Psoas muscle (tissue), 8 donors: ENCODE data around the gene XRCC5. TPM values are rescaled to one million over a fixed set of nuclear protein-coding genes. Genes with fewer than 3 reads are reported as not detected.

Source experiments
- ATAC-seq, 4 donors: fragments of 200-7000 bp; cut with Tn5 transposase; one replicate each; pipeline ENCODE4 v1.9.1; 2020; ENCODE audit warnings: moderate library complexity in 3 of 4, mild to moderate bottlenecking in 2 of 4
- DNase-seq, 2 donors: peaks; one replicate each; pipeline ENCODE4 v3.0.0-alpha.2; 2020
- H3K27ac ChIP-seq: fragments of 200-600 bp; one replicate; pipeline ENCODE4 v1.8.0; 2022
- H3K27me3 ChIP-seq, 3 donors: fragments of 200-600 bp in 1 of 3; one replicate each; pipeline versions ENCODE4 v1.6.1 to v1.8.0; 2013 to 2022; ENCODE audit warnings: low read length in 2 of 3, mild to moderate bottlenecking in 2 of 3, moderate library complexity in 1 of 3; ENCODE audit not compliant: insufficient read depth in 3 of 3
- H3K36me3 ChIP-seq, 2 donors: fragments of 200-600 bp in 1 of 2; one replicate each; pipeline versions ENCODE4 v1.6.1 to v1.8.0; 2013 to 2022; ENCODE audit warnings: low read depth in 1 of 2, mild to moderate bottlenecking in 1 of 2, moderate library complexity in 1 of 2; ENCODE audit not compliant: insufficient read depth in 1 of 2
- H3K4me1 ChIP-seq: fragments of 200-600 bp; one replicate; pipeline ENCODE4 v1.8.0; 2022
- H3K4me3 ChIP-seq: fragments of 200-600 bp; one replicate; pipeline ENCODE4 v1.8.0; 2022; ENCODE audit warnings: mild to moderate bottlenecking
- H3K9me3 ChIP-seq: fragments of 200-600 bp; one replicate; pipeline ENCODE4 v1.8.0; 2022
- WGBS, 3 donors: extraction: QIAGEN DNeasy Blood & Tissue Kit; methylation state at CpG; one replicate each; pipeline versions ENCODE4 v1.1.6 to v1.1.7; 2013; 5-methylcytosine and 5-hydroxymethylcytosine counted together
- intact Hi-C, 2 donors: fragments of 100-400 bp; cut with DNase I; formaldehyde crosslinking; loops; one replicate each; pipeline versions ENCODE4 v1.11.0 to v1.14.2; 2022
- polyA plus RNA-seq, 3 donors: library from polyadenylated mRNA; stranded (reverse); fragments of 200-250 nt; gene quantifications; one replicate each; pipeline ENCODE4 v1.2.3, GENCODE V29; 2013
- total RNA-seq, 4 donors: library from RNA; stranded (reverse); fragmentation: NEBNext Ultra II Directional in 2 of 4; extraction: Animal tissue kit (Norgen Biotek cat#: 25700) in 2 of 4; gene quantifications; one replicate each; pipeline versions ENCODE4 v1.2.1 to v1.2.4, GENCODE V29; 2021 to 2023
- TF ChIP-seq, protein P1 (sequence below): fragments of 200-600 bp; IDR thresholded peaks from one replicate; pipeline ENCODE4 v1.8.0; 2022; ENCODE audit warnings: antibody characterized with exemption
- donor health status: healthy with polysubstance abuse.
- donor health status: DM: no; HTN: no; CAD: no; lungs with moderate emphysema.
- donor health status: Bipolar disorder and iron deficiency.
- donor health status: healthy.
- donor health status: DM: yes; HTN: yes; CAD: no.
- donor health status: DM: no; HTN: no; CAD: no.
- donor health status: DM: no; HTN: no; CAD: no.
- donor health status: DM: yes; HTN: yes; CAD: no.

Gene XRCC5
- total and polyA plus RNA-seq, 7 donors = 75.3 to 173 (median 140) TPM

GRCh38 chr2:216159646-216160045 is 50.5 kb downstream of the XRCC5 start:
- no peaks in the 10 kb centered on the region for H3K9me3 ChIP-seq
- peaks cover 14 to 95% of the 10 kb centered on the region in 2 donors for H3K36me3 ChIP-seq
- H3K4me3 ChIP-seq = no peak overlapping the region
- H3K27me3 ChIP-seq = no peaks in the 10 kb centered on the region
- H3K4me1 ChIP-seq = no peaks in the 10 kb centered on the region
- 80 to 90% (median 88%) methylated on average over 1 of the region's 1 CpG for WGBS, 3 donors
- H3K27ac ChIP-seq = no peak overlapping the region
- intact Hi-C loops = no loop called here
- ATAC-seq = no peak
- TF ChIP-seq, protein P1, sequence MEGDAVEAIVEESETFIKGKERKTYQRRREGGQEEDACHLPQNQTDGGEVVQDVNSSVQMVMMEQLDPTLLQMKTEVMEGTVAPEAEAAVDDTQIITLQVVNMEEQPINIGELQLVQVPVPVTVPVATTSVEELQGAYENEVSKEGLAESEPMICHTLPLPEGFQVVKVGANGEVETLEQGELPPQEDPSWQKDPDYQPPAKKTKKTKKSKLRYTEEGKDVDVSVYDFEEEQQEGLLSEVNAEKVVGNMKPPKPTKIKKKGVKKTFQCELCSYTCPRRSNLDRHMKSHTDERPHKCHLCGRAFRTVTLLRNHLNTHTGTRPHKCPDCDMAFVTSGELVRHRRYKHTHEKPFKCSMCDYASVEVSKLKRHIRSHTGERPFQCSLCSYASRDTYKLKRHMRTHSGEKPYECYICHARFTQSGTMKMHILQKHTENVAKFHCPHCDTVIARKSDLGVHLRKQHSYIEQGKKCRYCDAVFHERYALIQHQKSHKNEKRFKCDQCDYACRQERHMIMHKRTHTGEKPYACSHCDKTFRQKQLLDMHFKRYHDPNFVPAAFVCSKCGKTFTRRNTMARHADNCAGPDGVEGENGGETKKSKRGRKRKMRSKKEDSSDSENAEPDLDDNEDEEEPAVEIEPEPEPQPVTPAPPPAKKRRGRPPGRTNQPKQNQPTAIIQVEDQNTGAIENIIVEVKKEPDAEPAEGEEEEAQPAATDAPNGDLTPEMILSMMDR = no peak
- no peak for DNase-seq

DNA sequence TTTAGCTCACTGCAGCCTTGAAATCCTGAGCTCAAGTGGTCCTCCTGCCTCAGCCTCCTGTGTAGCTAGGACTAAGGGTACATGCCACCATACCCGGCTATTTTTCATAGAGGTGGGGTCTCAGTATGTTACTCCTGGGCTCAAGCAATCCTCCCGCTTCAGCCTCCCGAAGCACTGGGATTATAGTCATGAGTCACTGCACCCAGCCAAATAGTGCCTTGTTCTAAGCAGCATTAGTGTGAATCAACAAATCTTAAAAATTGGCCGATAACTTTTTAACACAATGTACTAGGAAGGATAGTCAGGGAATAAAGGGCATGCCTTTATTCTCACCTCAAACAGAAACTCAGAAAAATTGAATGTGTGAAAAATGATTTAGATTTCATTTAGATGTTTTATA is 51.6 kb downstream of the XRCC5 start:
- no peak for ATAC-seq
- peaks cover 14 to 95% of the 10 kb centered on the region in 2 donors for H3K36me3 ChIP-seq
- no peak overlapping the region for H3K27ac ChIP-seq
- intact Hi-C loops = no loop called here
- TF ChIP-seq, protein P1 = no peak
- H3K4me1 ChIP-seq = no peaks in the 10 kb centered on the region
- WGBS, 3 donors = 83 to 97% (median 94%) methylated on average over 4 of the region's 4 CpGs
- H3K27me3 ChIP-seq = no peaks in the 10 kb centered on the region
- no peak overlapping the region for H3K4me3 ChIP-seq
- no peak for DNase-seq
- H3K9me3 ChIP-seq = no peaks in the 10 kb centered on the region

DNA sequence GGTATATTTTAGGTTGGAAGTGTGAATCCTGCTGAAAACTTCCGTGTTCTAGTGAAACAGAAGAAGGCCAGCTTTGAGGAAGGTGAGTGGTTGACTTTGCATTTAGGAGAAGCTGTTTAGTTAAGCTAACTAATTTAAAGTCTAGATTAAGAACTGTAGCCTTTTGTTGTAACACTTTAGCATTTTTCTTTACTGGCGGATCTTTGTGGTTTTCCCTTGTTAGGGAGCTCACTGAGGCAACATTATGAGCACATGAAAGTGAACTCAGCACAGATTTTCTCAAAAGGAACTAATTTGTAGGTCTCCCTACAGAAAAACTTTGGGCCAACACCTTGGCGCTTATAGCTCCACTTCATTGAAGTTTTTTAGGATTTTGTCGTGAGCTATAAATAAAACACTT is 52.8 kb downstream of the XRCC5 start:
- H3K4me3 ChIP-seq = no peak overlapping the region
- H3K9me3 ChIP-seq = no peaks in the 10 kb centered on the region
- H3K27me3 ChIP-seq = no peaks in the 10 kb centered on the region
- no peaks in the 10 kb centered on the region for H3K4me1 ChIP-seq
- no peak for ATAC-seq
- peaks cover 12 to 95% of the 10 kb centered on the region in 2 donors for H3K36me3 ChIP-seq
- WGBS, 3 donors = 95 to 99% (median 96%) methylated on average over 4 of the region's 4 CpGs
- intact Hi-C loops = no loop called here
- H3K27ac ChIP-seq = no peak overlapping the region
- DNase-seq = no peak
- TF ChIP-seq, protein P1 = no peak

DNA sequence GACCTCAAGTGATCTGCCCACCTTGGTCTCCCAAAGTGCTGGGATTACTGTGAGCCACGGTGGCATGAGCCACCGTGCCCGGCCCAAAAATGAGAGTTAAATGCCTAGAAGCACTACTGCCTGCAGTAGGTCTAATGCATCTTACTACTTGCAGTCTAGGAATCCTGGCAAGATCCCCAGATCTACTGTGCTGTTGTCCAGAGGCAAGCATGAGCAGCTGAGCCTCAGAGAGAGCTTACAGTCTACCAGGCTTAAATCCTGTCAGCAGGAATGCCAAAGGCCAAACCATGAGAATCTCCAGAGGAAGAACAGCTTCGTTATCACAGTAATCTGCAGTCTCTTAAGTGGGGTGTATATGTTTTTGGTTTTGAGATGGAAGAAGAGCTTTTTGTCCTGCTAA is 54.4 kb downstream of the XRCC5 start:
- TF ChIP-seq, protein P1 = no peak
- Histone ChIP-seq H3K4me1 (no peaks in the 10 kb centered on the region), H3K27me3 (no peaks in the 10 kb centered on the region), H3K4me3 (no peak overlapping the region), H3K36me3 (peaks cover 12 to 97% of the 10 kb centered on the region in 2 donors), H3K9me3 (no peaks in the 10 kb centered on the region), H3K27ac (no peak overlapping the region)
- intact Hi-C loops = no loop called here
- no peak for DNase-seq
- WGBS, 3 donors = 53 to 81% (median 67%) methylated on average over 4 of the region's 4 CpGs
- ATAC-seq = no peak

DNA sequence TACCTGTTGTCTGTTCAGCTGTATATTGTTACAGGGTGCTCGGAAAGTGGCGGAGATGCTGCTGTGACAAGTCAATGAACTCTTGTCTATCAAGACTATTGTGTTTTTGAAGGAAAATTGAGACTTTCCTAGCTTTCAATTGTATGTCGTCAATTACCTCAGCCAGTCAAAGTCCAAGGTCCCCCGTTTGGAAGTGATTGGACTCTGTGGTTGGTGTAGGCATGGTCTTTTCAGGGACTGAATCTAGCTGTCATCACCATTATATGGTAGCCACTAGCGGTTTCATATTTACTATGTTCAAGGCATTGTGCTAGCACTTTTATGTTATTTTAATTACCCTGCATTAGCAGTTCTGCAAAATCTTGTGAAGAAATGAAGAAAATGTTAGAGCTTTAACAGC is 54.9 kb downstream of the XRCC5 start:
- WGBS, 3 donors = 93 to 95% (median 94%) methylated on average over 5 of the region's 5 CpGs
- ATAC-seq (no peak), DNase-seq (no peak)
- H3K36me3 ChIP-seq = peaks cover 12 to 98% of the 10 kb centered on the region in 2 donors
- H3K27me3 ChIP-seq = no peaks in the 10 kb centered on the region
- H3K9me3 ChIP-seq = no peaks in the 10 kb centered on the region
- H3K27ac ChIP-seq = no peak overlapping the region
- no peaks in the 10 kb centered on the region for H3K4me1 ChIP-seq
- no peak overlapping the region for H3K4me3 ChIP-seq
- TF ChIP-seq, protein P1 = no peak
- intact Hi-C loops = no loop called here
